Retinal pigment epithelial cell (primary cell): ENCODE results near the gene PLD2.

Experiments
- DNase-seq: peaks from one replicate; pipeline ENCODE4 v3.0.0-alpha.2; 2010; ENCODE audit warnings: low read depth
- H3K4me3 ChIP-seq: 2 replicates; pipeline ENCODE4 v1.5.1; 2011; ENCODE audit warnings: mild to moderate bottlenecking, low read length, control low read depth, moderate library complexity
- TF ChIP-seq, protein P1 (sequence below): conservative IDR thresholded peaks from 2 replicates; pipeline ENCODE4 v1.5.1; 2011; ENCODE audit warnings: low read depth, low read length, control low read depth, inconsistent platforms

PLD2 gene

DNA sequence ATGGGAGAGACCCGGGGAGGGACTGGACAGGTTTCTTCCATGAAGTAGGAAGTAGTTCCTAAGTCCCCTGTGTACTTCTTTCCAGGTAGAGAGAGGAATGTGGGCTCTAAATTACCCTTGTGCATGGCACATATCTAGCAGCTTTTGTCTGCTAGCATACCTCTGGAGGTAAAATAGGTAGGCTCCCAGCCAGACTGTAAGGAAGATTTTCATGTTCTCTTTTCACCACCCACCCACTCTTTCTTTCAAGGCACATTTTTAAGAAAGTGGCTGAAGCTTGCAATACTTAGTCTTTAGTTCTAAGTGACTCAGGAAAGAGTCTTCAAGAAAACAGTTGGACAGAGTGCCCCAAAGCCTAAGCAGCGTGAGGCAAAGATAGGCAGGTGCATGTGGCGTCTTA is 35.4 kb downstream of the PLD2 start:
- no peak overlapping the region for H3K4me3 ChIP-seq
- no peak for DNase-seq
- TF ChIP-seq, protein P1, sequence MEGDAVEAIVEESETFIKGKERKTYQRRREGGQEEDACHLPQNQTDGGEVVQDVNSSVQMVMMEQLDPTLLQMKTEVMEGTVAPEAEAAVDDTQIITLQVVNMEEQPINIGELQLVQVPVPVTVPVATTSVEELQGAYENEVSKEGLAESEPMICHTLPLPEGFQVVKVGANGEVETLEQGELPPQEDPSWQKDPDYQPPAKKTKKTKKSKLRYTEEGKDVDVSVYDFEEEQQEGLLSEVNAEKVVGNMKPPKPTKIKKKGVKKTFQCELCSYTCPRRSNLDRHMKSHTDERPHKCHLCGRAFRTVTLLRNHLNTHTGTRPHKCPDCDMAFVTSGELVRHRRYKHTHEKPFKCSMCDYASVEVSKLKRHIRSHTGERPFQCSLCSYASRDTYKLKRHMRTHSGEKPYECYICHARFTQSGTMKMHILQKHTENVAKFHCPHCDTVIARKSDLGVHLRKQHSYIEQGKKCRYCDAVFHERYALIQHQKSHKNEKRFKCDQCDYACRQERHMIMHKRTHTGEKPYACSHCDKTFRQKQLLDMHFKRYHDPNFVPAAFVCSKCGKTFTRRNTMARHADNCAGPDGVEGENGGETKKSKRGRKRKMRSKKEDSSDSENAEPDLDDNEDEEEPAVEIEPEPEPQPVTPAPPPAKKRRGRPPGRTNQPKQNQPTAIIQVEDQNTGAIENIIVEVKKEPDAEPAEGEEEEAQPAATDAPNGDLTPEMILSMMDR = no peak

DNA sequence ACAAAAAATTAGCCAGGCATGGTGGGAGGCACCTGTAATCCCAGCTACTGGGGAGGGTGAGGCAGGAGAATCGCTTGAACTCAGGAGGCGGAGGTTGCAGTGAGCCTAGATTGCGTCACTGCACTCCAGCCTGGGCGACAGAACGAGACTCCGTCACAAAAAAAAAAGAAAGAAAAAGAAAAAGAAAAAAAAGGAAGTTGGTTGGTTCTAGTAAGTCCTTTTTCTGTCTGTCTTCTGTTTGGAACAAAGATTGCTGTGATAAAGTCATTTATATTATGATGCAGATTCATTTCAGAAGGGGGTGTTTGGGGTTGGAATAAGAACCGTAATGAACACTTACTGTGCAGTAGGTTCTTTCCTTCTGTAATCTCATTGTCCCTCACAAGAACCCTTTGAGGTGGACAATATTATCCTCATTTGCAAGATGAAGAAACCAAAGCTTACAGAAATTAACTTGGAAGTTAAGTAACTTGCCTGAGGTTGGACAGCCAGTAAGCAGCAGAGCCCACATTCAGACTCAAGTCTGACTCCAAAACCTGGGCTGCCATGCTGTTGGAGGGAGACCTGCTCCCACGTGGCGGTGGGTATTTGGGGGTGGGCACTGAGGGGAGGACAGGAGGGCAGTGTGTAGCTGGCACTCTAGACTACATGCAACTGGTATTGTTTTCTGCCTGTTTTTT is 36.5 kb downstream of the PLD2 start:
- no peak for DNase-seq
- TF ChIP-seq, protein P1 = no peak
- H3K4me3 ChIP-seq = no peak overlapping the region

- no peak for DNase-seq
- TF ChIP-seq, protein P1 = no peak
- H3K4me3 ChIP-seq = no peak overlapping the region
Observed at GRCh38 chr17:4845118-4845517, 38.2 kb downstream of the PLD2 start.

GRCh38 chr17:4846635-4847390 is 39.9 kb downstream of the PLD2 start:
- TF ChIP-seq, protein P1 = no peak
- no peak overlapping the region for H3K4me3 ChIP-seq
- DNase-seq = no peak

DNA sequence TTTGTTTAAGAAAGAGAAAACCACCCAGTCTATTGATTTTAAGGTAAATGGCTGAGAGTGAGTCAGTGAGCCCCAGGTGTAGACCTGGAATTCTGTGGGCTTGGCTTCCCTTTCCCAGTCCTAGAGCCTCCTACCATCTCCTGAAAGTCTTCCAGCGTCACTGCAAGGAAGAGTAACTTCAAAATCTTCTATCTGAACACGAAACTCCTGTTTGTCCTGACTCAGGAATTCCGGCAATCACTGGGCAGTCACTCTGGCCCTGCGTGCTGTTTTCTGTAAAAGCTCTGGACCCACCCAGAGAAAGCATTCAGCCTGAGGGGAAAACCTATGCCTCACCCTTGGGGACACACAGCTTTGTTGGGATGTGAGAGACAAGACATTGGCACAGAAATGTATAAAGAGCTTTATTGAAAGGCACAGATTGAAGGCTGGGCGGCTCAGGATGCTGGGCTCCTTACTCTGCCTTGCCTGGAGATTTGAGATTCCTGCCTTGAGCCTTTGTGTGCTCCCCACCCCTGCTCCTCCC is 42.1 kb downstream of the PLD2 start:
- H3K4me3 ChIP-seq = no peak overlapping the region
- no peak for DNase-seq
- TF ChIP-seq, protein P1 = no peak

- no peak overlapping the region for H3K4me3 ChIP-seq
- TF ChIP-seq, protein P1 = no peak
- no peak for DNase-seq
Observed at GRCh38 chr17:4850246-4850645, 43.3 kb downstream of the PLD2 start.

GRCh38 chr17:4851084-4851483 is 44.1 kb downstream of the PLD2 start:
- H3K4me3 ChIP-seq = no peak overlapping the region
- DNase-seq = no peak
- TF ChIP-seq, protein P1 = no peak
